A204.1 (cell line): ENCODE data around the gene ZNF646.

Experiments
- FAIRE-seq: peaks from 2 replicates; lab custom pipeline; 2012; peaks lifted over from hg19 to GRCh38; lab: Jason Lieb, UNC

Gene ZNF646

GRCh38 chr16:31073970-31074813 lies at the start of gene ZNF646, which contains the start of gene ZNF668:
Gene ZNF646 (plus strand): TSS chr16:31074422. CDS start chr16:31076325, 1,903 bp downstream.
Gene ZNF668 (minus strand): TSS chr16:31074240. CDS start chr16:31064459, 9,781 bp downstream.
- FAIRE-seq: peak; percentile 95

- FAIRE-seq: no peak
Observed at GRCh38 chr16:31025339-31025738, 48.9 kb upstream of the ZNF646 start.

GRCh38 chr16:31029272-31029671 lies 45.0 kb upstream of the ZNF646 start:
- no peak for FAIRE-seq

DNA sequence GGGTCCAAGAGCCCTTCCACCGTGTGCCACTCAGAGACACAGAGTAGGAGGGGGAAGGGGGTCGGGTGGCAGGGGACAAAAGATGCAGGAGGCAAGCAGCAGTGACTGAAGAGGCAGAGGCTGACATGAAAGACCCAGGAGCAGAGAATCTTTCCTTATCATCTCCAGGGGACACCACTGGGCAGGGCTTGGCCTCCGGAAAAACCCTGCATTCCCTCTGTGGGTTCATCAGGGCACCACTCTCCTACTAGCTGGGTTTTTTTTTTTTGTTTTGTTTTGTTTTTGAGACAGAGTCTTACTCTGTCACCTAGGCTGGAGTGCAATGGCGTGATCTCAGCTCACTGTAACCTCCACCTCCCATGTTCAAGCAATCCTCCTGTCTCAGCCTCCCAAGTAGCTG lies 42.9 kb upstream of the ZNF646 start:
- no peak for FAIRE-seq

GRCh38 chr16:31032736-31033708 lies 41.2 kb upstream of the ZNF646 start, which contains the start of gene STX4:
Gene STX4 (plus strand): TSS chr16:31033558. CDS start chr16:31033806, 248 bp downstream.
- peak; percentile 96 for FAIRE-seq

GRCh38 chr16:31033709-31034492 lies 40.3 kb upstream of the ZNF646 start:
- no peak for FAIRE-seq

DNA sequence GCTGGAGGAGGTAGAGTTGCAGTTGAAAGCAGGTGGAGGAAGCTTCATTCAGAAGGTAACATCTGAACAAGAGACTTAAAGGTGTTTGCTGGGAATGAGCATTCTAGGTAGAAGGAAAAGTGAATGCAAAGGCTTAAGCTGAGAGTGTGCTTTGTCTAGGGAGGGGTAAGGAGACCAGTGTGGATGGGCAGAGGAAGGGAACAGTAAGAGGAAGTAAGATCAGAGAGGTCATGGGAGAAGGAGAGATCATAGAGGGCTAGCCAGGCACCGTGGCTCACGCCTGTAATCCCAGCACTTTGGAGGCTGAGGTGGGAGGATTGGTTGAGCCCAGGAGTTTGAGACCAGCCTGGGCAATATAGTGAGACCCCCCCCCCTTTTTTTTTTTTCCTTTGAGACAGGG lies 37.5 kb upstream of the ZNF646 start:
- FAIRE-seq: no peak

DNA sequence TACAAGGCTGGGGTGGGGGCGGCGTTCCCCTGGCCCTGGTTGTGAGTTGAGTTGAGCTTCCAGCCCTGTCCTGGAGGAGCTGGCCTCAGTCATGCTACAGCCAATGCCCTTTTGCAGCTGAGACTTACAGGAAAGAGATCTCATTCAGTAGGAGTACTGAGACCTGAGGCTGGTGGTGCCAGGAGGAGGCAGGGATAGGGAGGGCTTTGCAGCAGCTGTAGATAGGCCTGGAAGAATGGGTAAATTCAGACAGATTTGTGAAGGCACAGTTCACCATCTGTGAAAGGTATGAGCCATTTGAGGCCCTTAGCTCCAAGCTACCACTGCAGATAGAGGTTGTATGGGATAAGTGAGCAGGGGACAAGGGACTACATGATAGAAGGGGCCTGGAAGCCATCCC lies 35.2 kb upstream of the ZNF646 start:
- FAIRE-seq: no peak

- FAIRE-seq: no peak
Observed at GRCh38 chr16:31042866-31043265, 31.4 kb upstream of the ZNF646 start.

- no peak for FAIRE-seq
Observed at GRCh38 chr16:31043352-31043751, 30.9 kb upstream of the ZNF646 start.

DNA sequence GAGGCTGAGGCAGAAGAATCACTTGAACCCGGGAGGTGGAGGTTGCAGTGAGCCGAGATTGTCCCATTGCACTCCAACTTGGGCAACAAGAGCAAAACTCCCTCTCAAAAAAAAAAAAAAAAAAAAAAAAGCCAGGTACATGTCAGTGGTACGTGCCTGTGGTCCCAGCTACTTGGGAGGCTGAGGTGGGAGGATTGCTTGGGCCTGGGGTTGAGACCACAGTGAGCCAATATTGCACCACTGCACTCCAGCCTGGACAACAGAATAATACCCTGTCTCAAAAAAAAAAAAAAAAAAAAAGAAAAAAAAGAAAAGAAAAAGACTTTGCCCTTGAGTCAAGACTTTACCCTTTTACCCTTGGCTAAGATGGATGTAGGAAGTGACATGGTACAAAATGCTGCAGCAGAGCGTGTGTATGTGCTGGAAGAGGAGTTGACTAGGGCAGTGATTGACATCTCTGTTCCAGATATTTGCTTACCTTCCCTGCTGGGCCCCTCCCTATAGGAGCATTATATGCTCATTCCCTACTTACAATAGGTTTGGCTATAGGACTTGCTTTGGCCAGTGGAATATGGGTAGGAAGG lies 30.2 kb upstream of the ZNF646 start:
- FAIRE-seq: no peak

GRCh38 chr16:31050280-31051030 lies 23.8 kb upstream of the ZNF646 start:
- FAIRE-seq: no peak

DNA sequence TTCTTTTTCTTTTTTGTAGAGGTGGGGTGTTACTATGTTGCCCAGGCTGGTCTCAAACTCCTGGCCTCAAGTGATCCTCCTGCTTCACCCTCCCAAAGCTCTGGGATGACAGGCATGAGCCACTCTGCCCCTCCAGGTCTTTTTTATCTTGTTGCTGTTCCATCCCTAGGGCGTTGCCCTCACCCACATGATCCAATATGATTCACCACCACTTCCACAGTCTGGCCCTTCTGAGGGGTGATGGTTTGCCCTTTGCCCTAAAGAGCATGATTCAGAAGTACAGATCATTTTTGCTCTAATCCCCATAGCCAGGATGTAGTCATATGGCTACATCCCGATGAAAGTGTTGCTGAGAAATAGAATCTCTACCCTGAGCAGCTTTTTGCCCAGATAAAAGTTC lies 22.1 kb upstream of the ZNF646 start:
- FAIRE-seq: no peak

- FAIRE-seq: no peak
Observed at GRCh38 chr16:31055613-31056012, 18.6 kb upstream of the ZNF646 start.

DNA sequence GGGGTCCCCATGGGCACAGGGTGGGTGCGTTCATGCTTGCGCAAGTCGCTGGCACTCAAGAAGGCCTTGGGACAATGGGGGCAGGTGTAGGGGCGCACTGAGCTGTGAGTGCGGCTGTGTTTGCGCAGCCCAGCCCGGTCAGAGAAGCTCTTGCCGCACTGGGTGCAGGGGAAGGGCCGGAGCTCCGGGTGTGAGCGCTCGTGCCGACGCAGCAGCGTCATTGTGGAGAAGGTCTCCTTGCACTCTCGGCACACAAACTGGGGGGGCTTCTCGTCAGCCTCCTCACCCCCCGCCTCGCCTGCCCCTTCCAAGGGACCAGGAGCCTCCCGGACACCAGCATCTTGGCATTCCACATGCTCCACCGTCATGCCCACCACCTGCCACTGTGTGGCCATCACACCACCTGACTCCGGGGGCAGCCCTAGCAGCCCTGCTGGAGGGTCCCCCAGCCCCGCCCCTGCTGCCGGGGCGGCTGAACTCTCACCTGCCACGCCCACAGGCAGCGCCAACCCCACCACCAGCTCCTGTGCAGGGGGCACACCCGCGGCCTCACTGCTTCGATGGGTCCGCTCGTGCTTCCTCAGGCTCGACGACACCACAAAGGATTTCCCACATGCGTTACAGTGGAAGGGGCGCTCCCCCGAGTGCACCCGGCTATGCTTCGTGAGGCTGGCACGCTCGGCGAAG lies 13.0 kb upstream of the ZNF646 start:
- no peak for FAIRE-seq

DNA sequence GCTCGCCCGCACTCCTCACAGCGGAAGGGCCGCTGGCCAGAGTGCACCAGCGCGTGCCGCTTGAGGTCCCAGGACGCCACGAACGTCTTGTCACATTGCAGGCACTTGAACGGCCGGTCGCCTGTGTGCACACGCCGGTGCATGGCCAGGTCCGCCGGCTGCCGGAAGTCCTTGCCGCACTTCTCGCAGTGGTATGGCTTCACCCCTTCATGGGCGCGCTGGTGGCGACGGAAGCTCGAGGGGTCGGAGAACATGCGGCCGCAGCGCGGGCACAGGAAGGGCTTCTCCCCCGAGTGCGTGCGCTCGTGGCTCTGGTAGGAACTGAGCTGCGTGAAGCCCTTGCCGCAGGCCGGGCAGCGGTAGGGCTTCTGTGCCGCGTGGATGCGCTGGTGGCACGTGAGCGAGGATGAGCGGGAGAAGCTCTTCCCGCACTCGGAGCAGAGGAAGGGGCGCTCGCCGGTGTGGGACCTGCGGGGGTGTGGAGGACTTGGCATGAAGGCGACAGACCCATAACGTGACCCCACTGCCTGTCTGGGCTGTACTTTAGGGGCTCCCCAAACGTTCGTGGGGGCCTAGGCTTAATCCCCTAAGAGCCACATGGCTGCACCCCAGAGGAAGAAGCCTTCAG lies 12.3 kb upstream of the ZNF646 start:
- no peak for FAIRE-seq

- FAIRE-seq: no peak
Observed at GRCh38 chr16:31063495-31063842, 10.8 kb upstream of the ZNF646 start.

- no peak for FAIRE-seq
Observed at GRCh38 chr16:31063843-31064611, 10.2 kb upstream of the ZNF646 start.

- no peak for FAIRE-seq
Observed at GRCh38 chr16:31064882-31065461, 9.2 kb upstream of the ZNF646 start.
